Small intestine (tissue), 7 donors: ENCODE measurements around the gene ADAM21. TPM values are rescaled to one million over a fixed set of nuclear protein-coding genes. Genes with fewer than 3 reads are reported as not detected.
"Not testable (repeated sequence)": the region's sequence is repeated elsewhere in the genome, so short reads cannot be mapped to it uniquely, and the experiment has no call there.

Source experiments
- DNase-seq, 2 donors: peaks; one replicate each; pipeline versions ENCODE4 v3.0.0 to v3.0.0-alpha.2; 2013
- FAIRE-seq: peaks from 2 replicates; lab custom pipeline; 2012; peaks lifted over from hg19 to GRCh38; lab: Jason Lieb, UNC
- H3K27ac ChIP-seq, 3 donors: one replicate each; pipeline ENCODE4 v1.5.1; 2013; ENCODE audit warnings: low read length in 2 of 3, mild to moderate bottlenecking in 2 of 3, control low read depth in 1 of 3, inconsistent platforms in 1 of 3, low read depth in 1 of 3, moderate library complexity in 1 of 3
- H3K27me3 ChIP-seq, 3 donors: one replicate each; pipeline ENCODE4 v1.6.1; 2013; ENCODE audit warnings: low read length in 3 of 3, inconsistent platforms in 1 of 3; ENCODE audit not compliant: control insufficient read depth in 3 of 3, insufficient read depth in 3 of 3
- H3K36me3 ChIP-seq, 3 donors: one replicate each; pipeline ENCODE4 v1.6.1; 2013; ENCODE audit warnings: low read length in 3 of 3, inconsistent platforms in 1 of 3, low read depth in 1 of 3, mild to moderate bottlenecking in 1 of 3, moderate library complexity in 1 of 3; ENCODE audit not compliant: control insufficient read depth in 3 of 3, insufficient read depth in 2 of 3
- H3K4me1 ChIP-seq, 3 donors: one replicate each; pipeline ENCODE4 v1.6.1; 2013; ENCODE audit warnings: low read length in 2 of 3, inconsistent platforms in 1 of 3, low read depth in 1 of 3, mild to moderate bottlenecking in 1 of 3, moderate library complexity in 1 of 3; ENCODE audit not compliant: control insufficient read depth in 3 of 3, insufficient read depth in 2 of 3
- H3K4me3 ChIP-seq, 3 donors: one replicate each; pipeline ENCODE4 v1.5.1; 2013; ENCODE audit warnings: low read length in 3 of 3, control low read depth in 1 of 3, inconsistent platforms in 1 of 3, low read depth in 1 of 3, mild to moderate bottlenecking in 1 of 3, moderate library complexity in 1 of 3
- H3K9me3 ChIP-seq, 2 donors: one replicate each; pipeline ENCODE4 v1.6.1; 2013; ENCODE audit warnings: low read depth in 1 of 2, low read length in 1 of 2; ENCODE audit not compliant: control insufficient read depth in 2 of 2, insufficient read depth in 1 of 2
- WGBS, 3 donors: extraction: QIAGEN DNeasy Blood & Tissue Kit; methylation state at CpG; one replicate each; pipeline ENCODE4 v1.1.7; 2013; 5-methylcytosine and 5-hydroxymethylcytosine counted together
- polyA plus RNA-seq, 4 donors: library from polyadenylated mRNA; stranded (reverse) in 3 of 4; unstranded in 1 of 4; fragments of 200-250 nt in 3 of 4; fragments of 120-200 nt in 1 of 4; gene quantifications; one replicate each; pipeline versions ENCODE4 v1.2.1 to v1.2.3, GENCODE V29; 2013
- donor health status: healthy with polysubstance abuse.
- donor health status: control.
- donor health status: control.
- donor health status: Bipolar disorder and iron deficiency.
- donor health status: healthy.

Gene ADAM21
- polyA plus RNA-seq, 4 donors, result 0.06 to 0.13 TPM; not detected in 2

- not testable (repeated sequence) for H3K36me3 ChIP-seq, H3K27ac ChIP-seq, FAIRE-seq, H3K9me3 ChIP-seq, H3K4me3 ChIP-seq, H3K27me3 ChIP-seq, DNase-seq, H3K4me1 ChIP-seq
- WGBS, 3 donors, result 82 to 94% (median 89%) methylated on average over 5 to 8 of the region's 8 CpGs
These were observed 19.0 kb downstream of the ADAM21 start for GRCh38 chr14:70470863-70471563.

GRCh38 chr14:70472253-70473159 is 20.5 kb downstream of the ADAM21 start:
- H3K9me3 ChIP-seq, result peaks cover 0 to 3% of the 10 kb centered on the region in 2 donors
- no peak overlapping the region for H3K27ac ChIP-seq
- no peak overlapping the region for H3K4me3 ChIP-seq
- H3K36me3 ChIP-seq, result no peaks in the 10 kb centered on the region
- FAIRE-seq, result no peak
- no peaks in the 10 kb centered on the region for H3K27me3 ChIP-seq
- 70 to 93% (median 79%) methylated on average over 4 of the region's 4 CpGs for WGBS, 3 donors
- H3K4me1 ChIP-seq, result no peaks in the 10 kb centered on the region
- no peak for DNase-seq

- Histone ChIP-seq H3K36me3 (no peaks in the 10 kb centered on the region), H3K4me1 (no peaks in the 10 kb centered on the region), H3K4me3 (no peak overlapping the region), H3K9me3 (peaks cover 0 to 3% of the 10 kb centered on the region in 2 donors), H3K27me3 (no peaks in the 10 kb centered on the region), H3K27ac (no peak overlapping the region)
- DNase-seq (no peak), FAIRE-seq (no peak)
- WGBS, 3 donors, result 71 to 77% (median 76%) methylated on average over 2 of the region's 2 CpGs
These were observed 21.9 kb downstream of the ADAM21 start for GRCh38 chr14:70473825-70474224.

GRCh38 chr14:70475459-70475858 is 23.5 kb downstream of the ADAM21 start:
- H3K27ac ChIP-seq, H3K4me3 ChIP-seq, H3K4me1 ChIP-seq, H3K27me3 ChIP-seq, H3K36me3 ChIP-seq, H3K9me3 ChIP-seq, DNase-seq, FAIRE-seq: not testable (repeated sequence)
- WGBS, 3 donors, result 89 to 96% (median 90%) methylated on average over 10 to 13 of the region's 13 CpGs

DNA sequence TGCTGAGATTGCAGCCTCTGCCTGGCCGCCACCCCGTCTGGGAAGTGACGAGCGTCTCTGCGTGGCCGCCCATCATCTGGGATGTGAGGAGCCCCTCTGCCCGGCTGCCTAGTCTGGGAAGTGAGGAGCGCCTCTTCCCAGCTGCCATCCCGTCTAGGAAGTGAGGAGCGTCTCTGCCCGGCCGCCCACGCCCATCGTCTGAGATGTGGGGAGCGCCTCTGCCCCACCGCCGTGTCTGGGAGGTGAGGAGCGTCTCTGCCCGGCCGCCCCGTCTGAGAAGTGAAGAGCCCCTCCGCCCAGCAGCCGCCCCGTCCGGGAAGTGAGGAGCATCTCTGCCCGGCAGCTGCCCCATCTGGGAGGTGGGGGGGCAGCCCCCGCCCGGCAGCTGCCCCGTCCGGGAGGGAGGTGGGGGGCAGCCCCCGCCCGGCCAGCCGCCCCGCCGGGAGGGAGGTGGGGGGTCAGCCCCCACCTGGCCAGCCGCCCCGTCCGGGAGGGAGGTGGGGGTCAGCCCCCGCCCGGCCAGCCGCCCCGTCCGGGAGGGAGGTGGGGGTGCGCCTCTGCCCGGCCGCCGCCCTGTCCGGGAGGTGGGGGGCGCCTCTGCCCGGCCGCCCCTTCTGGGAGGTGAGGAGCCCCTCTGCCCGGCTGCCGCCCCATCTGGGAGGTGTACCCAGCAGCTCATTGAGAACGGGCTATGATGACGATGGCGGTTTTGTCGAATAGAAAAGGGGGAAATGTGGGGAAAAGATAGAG is 25.6 kb downstream of the ADAM21 start:
- H3K27ac ChIP-seq, H3K4me3 ChIP-seq, FAIRE-seq, H3K27me3 ChIP-seq, H3K4me1 ChIP-seq, DNase-seq, H3K36me3 ChIP-seq, H3K9me3 ChIP-seq: not testable (repeated sequence)
- WGBS, 3 donors, result 95 to 96% (median 95%) methylated on average over 40 to 57 of the region's 57 CpGs

- DNase-seq (no peak), FAIRE-seq (no peak)
- 71 to 84% (median 83%) methylated on average over 3 of the region's 3 CpGs for WGBS, 3 donors
- H3K4me3 ChIP-seq, result no peak overlapping the region
- H3K27me3 ChIP-seq, result no peaks in the 10 kb centered on the region
- no peak overlapping the region for H3K27ac ChIP-seq
- no peaks in the 10 kb centered on the region for H3K4me1 ChIP-seq
- no peaks in the 10 kb centered on the region for H3K36me3 ChIP-seq
- peaks cover 2 to 28% of the 10 kb centered on the region in 2 donors for H3K9me3 ChIP-seq
These were observed 37.7 kb downstream of the ADAM21 start for GRCh38 chr14:70489579-70490200.

GRCh38 chr14:70498191-70498590 is 46.2 kb downstream of the ADAM21 start:
- no peak for FAIRE-seq

More at GRCh38 chr14:70498191-70498590, 46.2 kb downstream of the ADAM21 start:
- Histone ChIP-seq H3K36me3 (peaks cover 0 to 2% (median 0%) of the 10 kb centered on the region in 3 donors), H3K27ac (no peak overlapping the region), H3K27me3 (no peaks in the 10 kb centered on the region), H3K4me1 (no peaks in the 10 kb centered on the region), H3K9me3 (peaks cover 0 to 17% of the 10 kb centered on the region in 2 donors), H3K4me3 (no peak overlapping the region)
- no peak for DNase-seq
